PC-3 (cell line): ENCODE data around the gene ECEL1. TPM values are rescaled to one million over a fixed set of nuclear protein-coding genes. Genes with fewer than 3 reads are reported as not detected.

Experiments used
- ATAC-seq: fragments of 200-7000 bp; cut with Tn5 transposase; 2 replicates; pipeline ENCODE4 v1.9.1; 2020; ENCODE audit warnings: mild to moderate bottlenecking, moderate library complexity
- BruUV-seq: library from RNA; stranded (reverse); fragments of 400-500 nt; replicated peaks from 2 replicates; lab custom pipeline; 2021; lab: Mats Ljungman, UMichigan
- CTCF ChIA-PET: fragments of 300-600 bp; sonication (Branson Sonifier 250); formaldehyde crosslinking; loops from one replicate; lab custom pipeline; 2022; ENCODE audit warnings: antibody characterized with exemption; lab: Charles Lee
- POLR2A ChIA-PET: fragments of 300-600 bp; sonication (Branson Sonifier 250); formaldehyde crosslinking; loops from one replicate; lab custom pipeline; 2022; ENCODE audit warnings: antibody characterized with exemption; ENCODE audit not compliant: unreplicated experiment; lab: Charles Lee
- DNase-seq: peaks from one replicate; pipeline ENCODE4 v3.0.0-alpha.2; 2015
- H2AFZ ChIP-seq: fragments of 300-600 bp; sonication (generic); 2 replicates; pipeline ENCODE4 v1.6.0; 2016; ENCODE audit warnings: antibody characterized with exemption, low read length
- H3F3A ChIP-seq: fragments of 300-600 bp; sonication (generic); one replicate; pipeline ENCODE4 v1.6.0; 2017; ENCODE audit warnings: antibody characterized with exemption, low read length, control low read depth, mild to moderate bottlenecking; ENCODE audit not compliant: unreplicated experiment
- H3K27ac ChIP-seq: fragments of 300-600 bp; sonication (generic); 2 replicates; pipeline ENCODE4 v1.5.1; 2016; ENCODE audit warnings: mild to moderate bottlenecking, low read length
- H3K27me3 ChIP-seq: fragments of 300-600 bp; sonication (generic); 2 replicates; pipeline ENCODE4 v1.6.1; 2016; ENCODE audit warnings: low read length, mixed read lengths
- H3K36me3 ChIP-seq: fragments of 300-600 bp; sonication (generic); 2 replicates; pipeline ENCODE4 v1.6.1; 2016; ENCODE audit warnings: low read depth, mixed run types, low read length, mixed read lengths
- H3K4me1 ChIP-seq: fragments of 300-600 bp; sonication (generic); 2 replicates; pipeline ENCODE4 v1.5.1; 2016; ENCODE audit warnings: low read length; ENCODE audit not compliant: insufficient read depth
- H3K4me2 ChIP-seq: fragments of 300-600 bp; sonication (generic); 2 replicates; pipeline ENCODE4 v1.6.0; 2016; ENCODE audit warnings: low read length
- H3K4me3 ChIP-seq: fragments of 300-600 bp; sonication (generic); 2 replicates; pipeline ENCODE4 v1.5.1; 2016; ENCODE audit warnings: mild to moderate bottlenecking, low read length, mixed read lengths
- H3K79me2 ChIP-seq: fragments of 300-600 bp; sonication (generic); 2 replicates; pipeline ENCODE4 v1.6.1; 2017; ENCODE audit warnings: low read length, mixed read lengths
- H3K9ac ChIP-seq: fragments of 300-600 bp; sonication (generic); 2 replicates; pipeline ENCODE4 v1.6.0; 2016; ENCODE audit warnings: mild to moderate bottlenecking, low read length
- H3K9me2 ChIP-seq: fragments of 300-600 bp; sonication (generic); replicated peaks from 2 replicates; pipeline ENCODE4 v1.6.1; 2016; ENCODE audit warnings: mixed run types, low read length, mixed read lengths
- H3K9me3 ChIP-seq: fragments of 300-600 bp; sonication (generic); 2 replicates; pipeline ENCODE4 v1.6.1; 2016; ENCODE audit warnings: low read length, mixed read lengths
- H4K20me1 ChIP-seq: fragments of 300-600 bp; sonication (generic); 2 replicates; pipeline ENCODE4 v1.6.1; 2016; ENCODE audit warnings: low read length, mixed read lengths
- CTCF ChIP-seq: fragments of 300-600 bp; sonication (generic); conservative IDR thresholded peaks from 2 replicates; pipeline ENCODE4 v1.5.1; 2017; ENCODE audit warnings: antibody characterized with exemption, low read depth, mild to moderate bottlenecking, low read length
- EZH2 ChIP-seq: fragments of 300-600 bp; sonication (generic); IDR thresholded peaks from one replicate; pipeline ENCODE4 v1.6.1; 2017; ENCODE audit warnings: antibody characterized with exemption, mild to moderate bottlenecking, low read length; ENCODE audit not compliant: unreplicated experiment
- EZH2phosphoT487 ChIP-seq: fragments of 300-600 bp; sonication (generic); IDR thresholded peaks from 2 replicates; pipeline ENCODE4 v1.6.1; 2018; ENCODE audit warnings: mild to moderate bottlenecking, antibody characterized with exemption, low read length, borderline replicate concordance
- intact Hi-C: fragments of 100-400 bp; cut with micrococcal nuclease; formaldehyde crosslinking; loops from 2 replicates; pipeline ENCODE4 v1.9.0; 2023
- total RNA-seq: library from RNA; depleted of rRNA; stranded (reverse); fragments of >200 nt; gene quantifications from 2 replicates; pipeline ENCODE4 v1.2.3, GENCODE V29; 2014

Gene ECEL1
- total RNA-seq, 1 experiment from 2014 or later, result not detected

GRCh38 chr2:232520489-232520888 lies 32.9 kb upstream of the ECEL1 start:
- intact Hi-C loops, result no loop called here

GRCh38 chr2:232519581-232520438 lies 32.2 kb upstream of the ECEL1 start, which contains the start of gene PRSS56:
Gene PRSS56, plus strand, starts transcription at chr2:232520388. Its CDS starts 211 bp downstream, at chr2:232520599.
- BruUV-seq, result no TSS peak
- peaks cover 26% of the 10 kb centered on the region for H3K27me3 ChIP-seq
- no peak for TF ChIP-seq EZH2
- no peak for TF ChIP-seq EZH2phosphoT487
- TF ChIP-seq CTCF, result no peak
- H3K4me2 ChIP-seq, result no peak within 1 kb of the TSS
- ChIA-PET POLR2A (no interaction called here), CTCF (no interaction called here)
- no peaks in the 10 kb centered on the region for H3F3A ChIP-seq
- H3K27ac ChIP-seq, result no peak within 1 kb of the TSS
- no peaks in the 10 kb centered on the region for H3K36me3 ChIP-seq
- ATAC-seq (no peak), DNase-seq (no peak)
- no peak within 1 kb of the TSS for H3K9ac ChIP-seq
- H2AFZ ChIP-seq, result no peak within 1 kb of the TSS
- intact Hi-C loops, result no loop called here
- H3K79me2 ChIP-seq, result no peaks in the 10 kb centered on the region
- no peaks in the 10 kb centered on the region for H3K4me1 ChIP-seq
- no peaks in the 10 kb centered on the region for H4K20me1 ChIP-seq
- H3K9me3 ChIP-seq, result no peaks in the 10 kb centered on the region
- H3K4me3 ChIP-seq, result no peak within 1 kb of the TSS
- H3K9me2 ChIP-seq, result no peaks in the 10 kb centered on the region

More at GRCh38 chr2:232520489-232520888, 32.9 kb upstream of the ECEL1 start:
- ChIA-PET POLR2A (no interaction called here), CTCF (no interaction called here)
- H3K36me3 ChIP-seq, result no peaks in the 10 kb centered on the region
- H4K20me1 ChIP-seq, result no peaks in the 10 kb centered on the region
- no peak overlapping the region for H2AFZ ChIP-seq
- H3K9me3 ChIP-seq, result no peaks in the 10 kb centered on the region
- H3K27me3 ChIP-seq, result peaks cover 26% of the 10 kb centered on the region
- no peaks in the 10 kb centered on the region for H3K79me2 ChIP-seq
- H3K9me2 ChIP-seq, result no peaks in the 10 kb centered on the region
- no peak for TF ChIP-seq CTCF
- TF ChIP-seq EZH2, result no peak
- TF ChIP-seq EZH2phosphoT487, result no peak
- no peaks in the 10 kb centered on the region for H3K4me1 ChIP-seq
- H3K4me2 ChIP-seq, result no peak overlapping the region
- H3K27ac ChIP-seq, result no peak overlapping the region
- no TSS peak for BruUV-seq
- no peak overlapping the region for H3K4me3 ChIP-seq
- no peak overlapping the region for H3K9ac ChIP-seq
- ATAC-seq (no peak), DNase-seq (no peak)
- no peaks in the 10 kb centered on the region for H3F3A ChIP-seq

- POLR2A ChIA-PET, result no interaction called here
- peaks cover 16% of the 10 kb centered on the region for H3K27me3 ChIP-seq
- DNase-seq, result no peak
- H3F3A ChIP-seq, result no peaks in the 10 kb centered on the region
- no peak overlapping the region for H3K9ac ChIP-seq
- H4K20me1 ChIP-seq, result no peaks in the 10 kb centered on the region
- intact Hi-C loops, result no loop called here
- no peak overlapping the region for H3K27ac ChIP-seq
- H3K9me2 ChIP-seq, result no peaks in the 10 kb centered on the region
- H3K4me3 ChIP-seq, result no peak overlapping the region
- BruUV-seq, result no TSS peak
- TF ChIP-seq EZH2phosphoT487 (no peak), EZH2 (no peak), CTCF (no peak)
- no peak overlapping the region for H3K4me2 ChIP-seq
- no peaks in the 10 kb centered on the region for H3K79me2 ChIP-seq
- no peaks in the 10 kb centered on the region for H3K4me1 ChIP-seq
- H3K36me3 ChIP-seq, result no peaks in the 10 kb centered on the region
- no peaks in the 10 kb centered on the region for H3K9me3 ChIP-seq
- ATAC-seq, result no peak
- H2AFZ ChIP-seq, result no peak overlapping the region
- CTCF ChIA-PET, result no interaction called here
Observed at GRCh38 chr2:232518844-232519243, 31.2 kb upstream of the ECEL1 start.
